GM18502 (cell line): ENCODE data around the gene PMS2.
"Not testable (repeated sequence)": the region's sequence is repeated elsewhere in the genome, so short reads cannot be mapped to it uniquely, and the experiment has no call there.

Source experiments
- ATAC-seq: cut with Tn5 transposase; IDR thresholded peaks from one replicate; pipeline ENCODE4 v1.9.1; 2021; ENCODE audit warnings: mild to moderate bottlenecking; ENCODE audit not compliant: unreplicated experiment, poor library complexity

The PMS2 gene

DNA sequence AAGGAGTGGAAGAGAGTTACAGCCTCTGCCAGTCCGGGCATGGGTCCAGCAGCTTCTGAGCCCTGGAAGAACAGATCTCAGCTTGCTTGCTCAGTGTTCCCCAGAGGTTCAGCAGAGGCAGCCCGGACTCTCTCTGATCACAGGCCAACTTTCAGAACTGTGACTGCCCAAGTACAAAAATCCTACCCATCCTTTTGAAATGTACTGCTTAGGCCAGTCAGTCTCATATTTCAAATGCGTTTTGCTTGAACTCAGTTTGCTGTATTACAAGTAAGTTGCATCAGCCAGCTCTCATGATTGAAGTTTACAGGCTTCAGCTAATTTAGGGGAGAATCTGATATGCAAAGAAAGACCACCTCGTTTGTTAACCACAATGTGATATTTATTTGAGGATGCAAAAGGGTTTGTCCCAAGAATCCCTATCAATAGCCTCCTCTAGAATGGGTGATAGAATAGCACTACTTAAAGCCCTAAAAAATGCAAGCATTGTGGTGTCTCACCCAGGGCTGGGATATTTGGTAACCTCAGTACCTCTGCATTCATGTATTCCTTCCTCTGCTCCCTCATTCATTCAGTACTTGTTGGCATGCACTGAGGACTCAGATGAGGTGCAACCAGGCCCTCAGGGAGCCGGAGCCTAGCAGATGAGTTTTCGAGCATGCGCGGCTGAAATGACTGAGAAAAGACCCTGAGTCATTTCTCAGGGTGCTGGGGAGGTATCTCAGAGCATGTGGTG lies 7.2 kb upstream of the PMS2 start:
- ATAC-seq, result peak; percentile 47

GRCh38 chr7:6012355-6013104 lies 3.7 kb upstream of the PMS2 start:
- no peak for ATAC-seq

DNA sequence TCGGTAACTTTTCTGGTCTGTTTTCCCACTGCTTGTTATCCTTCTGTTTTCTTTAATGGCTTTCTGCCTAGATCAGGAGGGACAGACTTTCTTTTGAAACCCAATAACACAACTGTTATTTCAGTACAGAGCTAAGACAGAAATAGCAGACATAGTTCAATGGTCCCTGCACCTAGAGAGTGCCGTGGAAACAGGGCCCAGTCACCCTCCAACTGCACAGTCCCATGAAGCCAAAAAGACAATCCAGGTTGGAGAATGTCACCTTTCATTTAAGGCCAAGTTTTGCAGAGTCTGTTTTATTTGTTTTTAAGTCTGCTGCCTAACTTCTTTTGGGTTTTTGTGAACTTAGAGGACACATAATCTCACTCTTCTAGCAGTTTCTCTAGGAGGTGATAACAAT lies 2.7 kb upstream of the PMS2 start:
- ATAC-seq, result no peak

DNA sequence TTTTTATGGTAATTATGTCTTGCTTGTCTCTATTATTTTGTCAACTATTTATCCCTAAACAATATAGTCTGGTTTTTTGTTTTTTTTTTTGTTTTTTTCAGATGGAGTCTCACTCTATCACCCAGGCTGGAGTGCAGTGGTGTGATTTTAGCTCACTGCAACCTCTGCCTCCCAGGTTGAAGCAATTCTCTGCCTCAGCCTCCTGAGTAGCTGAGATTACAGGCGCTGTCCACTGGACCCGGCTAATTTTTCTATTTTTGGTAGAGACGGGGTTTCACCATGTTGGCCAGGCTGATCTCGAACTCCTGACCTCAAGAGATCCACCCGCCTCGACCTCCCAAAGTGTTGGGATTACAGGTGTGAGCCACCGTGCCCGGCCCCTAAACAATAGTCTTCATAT lies 1.5 kb upstream of the PMS2 start:
- not testable (repeated sequence) for ATAC-seq

- ATAC-seq, result not testable (repeated sequence)
These were observed 836 bp downstream of the PMS2 start for GRCh38 chr7:6007835-6008590.

GRCh38 chr7:6007386-6007785 lies 1.5 kb downstream of the PMS2 start:
- ATAC-seq, result no peak

GRCh38 chr7:5997210-5997808 lies 11.5 kb downstream of the PMS2 start:
- no peak for ATAC-seq

- ATAC-seq, result not testable (repeated sequence)
These were observed 21.8 kb downstream of the PMS2 start for GRCh38 chr7:5987061-5987460.

DNA sequence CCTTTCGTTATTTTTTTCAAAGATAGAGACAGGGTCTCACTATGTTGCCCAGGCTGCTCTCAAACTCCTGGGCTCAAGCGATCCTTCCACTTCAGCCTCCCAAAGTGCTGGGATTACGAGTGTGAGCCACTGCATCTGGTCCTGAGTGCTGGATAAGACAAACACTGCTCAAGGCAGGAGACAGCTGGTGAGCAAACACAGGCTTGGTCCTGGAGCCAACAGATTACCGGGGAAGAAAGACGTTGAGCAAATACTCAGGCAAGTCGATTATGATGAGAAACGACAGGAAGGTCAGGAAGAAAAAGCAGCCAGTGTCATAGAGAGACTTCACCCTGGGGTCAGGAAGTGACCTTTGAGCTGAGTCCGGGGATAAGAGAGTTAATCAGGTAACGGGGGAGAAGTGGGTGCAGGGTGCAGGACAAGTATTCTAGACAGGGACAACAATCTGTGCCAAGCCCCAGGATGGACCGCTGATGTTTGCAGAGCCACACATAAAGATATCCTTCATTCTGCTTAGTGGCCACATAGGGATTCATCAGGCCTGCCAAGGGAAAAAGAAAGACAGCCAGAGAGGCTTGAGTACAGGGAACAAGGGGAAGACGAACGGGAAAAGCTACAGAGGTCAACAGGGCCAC lies 29.1 kb downstream of the PMS2 start:
- ATAC-seq, result not testable (repeated sequence)

- not testable (repeated sequence) for ATAC-seq
These were observed 35.3 kb downstream of the PMS2 start for GRCh38 chr7:5973580-5973979.

- not testable (repeated sequence) for ATAC-seq
These were observed 38.4 kb downstream of the PMS2 start, which contains the start of gene RSPH10B for GRCh38 chr7:5970347-5970911. Gene RSPH10B, minus strand, starts transcription at chr7:5970689. Its CDS starts 3,573 bp downstream, at chr7:5967116.

DNA sequence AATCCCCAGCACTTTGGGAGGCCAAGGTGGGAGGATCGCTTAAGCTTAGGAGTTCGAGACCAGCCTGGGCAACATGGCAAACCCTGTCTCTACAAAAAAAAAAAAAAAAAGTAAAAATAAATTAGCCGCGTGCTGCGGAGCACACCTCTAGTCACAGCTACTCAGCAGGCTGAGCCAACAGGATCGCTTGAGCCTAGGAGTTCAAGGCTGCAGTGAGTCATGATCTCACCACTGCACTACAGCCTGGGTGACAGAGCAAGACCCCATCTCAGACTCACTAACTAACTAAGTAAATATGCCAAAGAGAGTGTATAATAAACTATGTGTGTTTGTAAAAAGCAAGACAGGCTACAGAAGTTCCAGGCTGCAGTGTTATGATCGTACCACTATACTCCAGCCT lies 45.0 kb downstream of the PMS2 start:
- ATAC-seq, result not testable (repeated sequence)

DNA sequence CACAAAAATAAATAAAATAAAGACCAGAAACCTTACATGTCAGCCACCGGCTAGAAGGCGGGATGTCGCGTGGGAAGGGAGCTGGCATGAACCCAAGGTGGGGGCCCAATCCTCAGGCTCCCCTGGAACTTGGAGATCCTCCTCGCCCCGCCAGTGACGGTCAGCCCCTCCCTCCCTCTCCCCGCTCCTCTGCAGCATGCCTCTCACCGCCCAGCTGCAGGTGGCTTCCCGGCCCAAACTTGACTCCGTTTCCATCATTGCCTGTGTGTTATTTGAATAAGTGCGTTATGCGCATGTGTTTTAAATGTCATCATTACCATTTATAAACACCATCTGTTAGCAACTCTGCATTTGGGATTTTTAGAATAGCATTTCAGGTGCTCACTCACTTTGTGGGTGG lies 45.6 kb downstream of the PMS2 start:
- ATAC-seq, result not testable (repeated sequence)

- ATAC-seq, result not testable (repeated sequence)
These were observed 73.9 kb downstream of the PMS2 start for GRCh38 chr7:5934945-5935450.

GRCh38 chr7:5931905-5932644 lies 76.8 kb downstream of the PMS2 start:
- not testable (repeated sequence) for ATAC-seq

GRCh38 chr7:5931250-5931649 lies 77.6 kb downstream of the PMS2 start:
- ATAC-seq, result not testable (repeated sequence)

- not testable (repeated sequence) for ATAC-seq
These were observed 78.6 kb downstream of the PMS2 start for GRCh38 chr7:5930290-5930689.

- not testable (repeated sequence) for ATAC-seq
These were observed 82.5 kb downstream of the PMS2 start for GRCh38 chr7:5926263-5926870.
